ENCODE results near the gene BCAS1.

BCAS1 gene

GRCh38 chr20:54044156-54044555 is 26.2 kb downstream of the BCAS1 start:
- peak; percentile 97 for DNase-seq

GRCh38 chr20:54043076-54043967 is 27.1 kb downstream of the BCAS1 start:
- peak; percentile 74 for DNase-seq

GRCh38 chr20:54042021-54042420 is 28.4 kb downstream of the BCAS1 start:
- DNase-seq = no peak

DNA sequence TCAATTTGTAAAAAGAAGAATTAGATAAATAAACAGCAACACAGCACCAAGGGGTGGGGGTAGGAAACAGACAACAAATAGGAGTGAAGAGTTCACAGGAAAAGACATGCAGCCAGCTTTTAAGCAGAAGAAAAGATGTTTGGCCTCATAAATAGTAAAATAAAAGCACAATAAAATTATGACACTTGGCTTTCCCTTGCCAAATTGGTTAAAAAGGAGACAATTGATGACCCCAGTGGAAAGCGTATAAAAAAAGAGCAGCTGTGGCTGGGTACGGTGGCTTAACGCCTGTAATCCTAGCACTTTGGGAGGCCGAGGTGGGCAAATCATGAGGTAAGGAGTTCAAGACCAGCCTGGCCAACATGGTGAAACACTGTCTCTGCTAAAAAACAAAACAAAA is 29.1 kb downstream of the BCAS1 start:
- no peak for DNase-seq

GRCh38 chr20:54040531-54040930 is 29.9 kb downstream of the BCAS1 start:
- DNase-seq = no peak

- no peak for DNase-seq
Observed at GRCh38 chr20:54038961-54039360, 31.4 kb downstream of the BCAS1 start.

DNA sequence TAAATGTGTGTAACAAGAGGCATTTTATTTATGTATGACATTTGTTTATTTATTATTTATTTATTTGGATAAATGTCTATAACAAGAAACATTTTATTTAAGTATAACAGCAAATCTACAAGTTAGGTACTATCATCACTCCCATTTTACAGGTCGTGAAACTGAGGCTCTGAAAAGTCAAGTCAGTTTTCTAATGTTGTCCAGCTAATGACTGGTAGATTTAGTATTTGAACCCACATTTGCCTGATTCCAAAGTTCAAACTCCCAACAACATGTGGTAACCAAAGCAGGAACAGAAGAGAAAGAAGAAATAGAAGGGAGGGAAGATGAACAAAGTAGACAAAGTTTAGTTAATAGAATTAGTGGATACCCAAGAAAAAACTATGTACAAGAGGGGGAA is 32.9 kb downstream of the BCAS1 start:
- DNase-seq = no peak

DNA sequence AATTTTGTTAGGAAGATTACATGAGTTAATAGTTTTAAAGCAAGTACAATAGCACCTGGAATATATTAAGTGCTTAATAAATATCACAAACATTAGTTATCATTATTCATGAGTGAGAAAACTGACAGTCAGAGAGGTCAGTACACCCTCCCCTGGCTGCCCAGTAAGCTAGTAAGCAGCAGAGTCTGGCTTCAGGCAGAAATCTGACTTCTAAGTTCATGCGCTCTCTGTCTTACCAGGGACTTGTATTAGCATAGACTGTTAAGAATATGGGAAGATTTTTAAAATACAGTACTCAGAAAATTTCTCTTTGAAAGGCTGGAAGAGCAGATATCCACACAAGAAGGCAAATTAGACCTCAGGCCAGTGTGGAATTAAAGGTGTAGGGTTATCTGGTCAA is 40.8 kb downstream of the BCAS1 start:
- DNase-seq = no peak

DNA sequence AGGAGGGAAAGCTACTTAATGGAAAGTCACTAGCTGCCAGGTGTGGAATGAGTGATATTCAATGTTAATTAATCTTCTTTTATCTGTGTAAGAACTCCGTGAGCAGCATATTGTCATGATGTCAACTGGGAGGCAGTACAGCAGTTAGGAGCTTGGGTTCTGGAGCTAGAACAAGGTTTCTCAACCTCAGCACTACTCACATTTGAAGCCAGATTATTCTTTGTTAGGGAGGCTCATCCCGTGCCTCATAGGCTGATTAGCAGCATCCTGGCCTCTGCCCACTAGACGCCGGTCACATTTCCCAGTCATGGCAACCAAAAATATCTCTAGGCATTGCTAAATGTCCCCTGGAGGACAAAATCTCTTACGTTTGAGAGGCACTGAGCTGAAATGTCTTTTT is 41.2 kb downstream of the BCAS1 start:
- DNase-seq = no peak

DNA sequence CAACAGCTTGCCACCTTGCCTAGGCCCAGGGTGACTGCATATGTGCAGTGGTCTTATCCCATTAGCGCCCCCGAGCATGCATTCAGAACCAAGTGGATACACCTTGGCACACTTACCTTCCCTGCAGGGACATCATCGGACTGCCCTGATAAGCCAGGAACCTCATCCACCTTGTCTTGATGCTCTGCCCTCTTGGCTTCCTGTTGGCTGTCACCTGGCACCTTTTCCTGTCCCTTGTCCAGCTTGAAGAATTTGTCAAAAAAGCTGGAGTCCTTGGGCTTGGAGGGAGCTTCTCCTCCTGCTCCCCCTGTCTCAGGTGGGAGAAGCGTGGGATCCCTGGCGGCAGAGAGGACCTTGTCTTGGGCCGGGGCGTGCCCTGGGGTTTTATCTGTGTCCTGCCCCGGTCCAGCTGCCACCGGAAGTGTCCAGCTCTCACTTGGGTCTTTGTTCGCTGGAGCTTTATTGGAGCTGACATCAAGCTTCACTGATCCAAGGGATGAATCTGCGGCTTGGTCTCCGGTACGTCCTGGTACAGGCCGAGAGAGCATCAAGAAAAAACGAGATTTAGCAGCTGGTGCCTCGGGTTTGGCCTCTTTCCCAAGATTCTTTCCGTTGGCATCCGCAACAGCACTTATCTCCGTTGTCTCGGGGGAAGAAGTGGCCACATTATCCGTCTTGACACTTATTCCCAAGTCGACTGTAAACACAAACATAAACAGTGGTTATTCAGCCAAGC is 42.0 kb downstream of the BCAS1 start:
- no peak for DNase-seq

GRCh38 chr20:54027704-54028103 is 42.7 kb downstream of the BCAS1 start:
- DNase-seq = no peak

DNA sequence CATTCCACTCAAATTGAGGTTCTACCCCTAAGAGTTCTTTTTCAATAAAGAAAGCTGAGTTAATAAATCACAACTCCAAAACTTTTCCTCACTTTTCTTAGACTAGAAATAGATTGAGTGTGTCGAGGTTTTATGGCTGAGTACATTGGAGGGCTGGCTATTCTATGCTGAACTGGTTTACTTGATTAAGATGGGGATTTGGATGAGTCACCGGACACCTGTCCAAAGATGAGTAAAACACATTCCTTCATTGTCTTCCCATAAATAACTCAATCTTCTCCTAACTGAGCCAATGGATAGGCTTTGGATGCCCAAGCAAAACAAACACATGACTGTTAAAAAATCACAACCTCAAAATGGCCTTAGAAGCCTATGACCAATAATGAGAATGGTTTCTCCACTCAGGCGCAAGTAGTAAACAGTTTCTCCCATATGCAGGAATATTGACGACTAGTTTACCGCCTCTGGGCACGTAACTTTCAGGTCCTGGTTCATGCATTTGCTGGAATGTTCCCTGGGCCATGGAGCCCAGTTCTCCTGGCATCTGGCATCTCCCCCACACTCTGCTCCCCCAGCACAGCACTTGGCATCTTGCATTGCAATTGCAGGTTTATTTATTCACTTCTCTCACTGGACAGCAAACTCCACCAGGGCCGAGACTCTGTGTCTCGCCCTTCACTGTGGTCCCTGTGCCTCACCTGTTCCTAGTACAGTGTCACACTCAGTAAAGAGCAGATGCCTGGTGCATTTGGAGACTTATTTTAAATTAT is 43.9 kb downstream of the BCAS1 start:
- DNase-seq = no peak

DNA sequence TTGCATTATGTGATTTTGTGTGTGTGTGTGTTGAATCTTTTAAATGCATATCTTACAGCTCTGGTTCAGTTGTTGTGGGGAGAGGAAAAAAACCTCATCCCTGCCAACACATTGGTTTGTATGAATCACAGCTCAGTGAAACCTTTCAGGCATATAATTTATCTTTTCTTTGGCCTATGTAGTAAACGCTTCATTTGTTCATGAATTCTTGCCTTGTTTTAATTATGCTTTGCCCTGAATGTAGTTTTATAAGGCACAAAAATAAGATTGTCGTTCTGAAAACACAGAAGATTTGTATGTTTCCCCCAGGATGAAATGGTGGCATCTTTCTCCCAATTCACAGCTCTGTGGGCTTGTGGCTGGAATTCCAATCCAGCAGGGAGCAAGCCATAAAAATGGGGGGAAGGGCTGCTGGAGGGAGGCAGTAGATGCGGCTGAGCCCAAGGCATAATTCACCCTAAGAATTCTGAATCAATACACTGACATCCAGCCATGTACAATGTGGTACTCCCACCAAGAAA is 45.1 kb downstream of the BCAS1 start:
- DNase-seq = no peak

GRCh38 chr20:54023406-54023805 is 47.0 kb downstream of the BCAS1 start:
- no peak for DNase-seq

DNA sequence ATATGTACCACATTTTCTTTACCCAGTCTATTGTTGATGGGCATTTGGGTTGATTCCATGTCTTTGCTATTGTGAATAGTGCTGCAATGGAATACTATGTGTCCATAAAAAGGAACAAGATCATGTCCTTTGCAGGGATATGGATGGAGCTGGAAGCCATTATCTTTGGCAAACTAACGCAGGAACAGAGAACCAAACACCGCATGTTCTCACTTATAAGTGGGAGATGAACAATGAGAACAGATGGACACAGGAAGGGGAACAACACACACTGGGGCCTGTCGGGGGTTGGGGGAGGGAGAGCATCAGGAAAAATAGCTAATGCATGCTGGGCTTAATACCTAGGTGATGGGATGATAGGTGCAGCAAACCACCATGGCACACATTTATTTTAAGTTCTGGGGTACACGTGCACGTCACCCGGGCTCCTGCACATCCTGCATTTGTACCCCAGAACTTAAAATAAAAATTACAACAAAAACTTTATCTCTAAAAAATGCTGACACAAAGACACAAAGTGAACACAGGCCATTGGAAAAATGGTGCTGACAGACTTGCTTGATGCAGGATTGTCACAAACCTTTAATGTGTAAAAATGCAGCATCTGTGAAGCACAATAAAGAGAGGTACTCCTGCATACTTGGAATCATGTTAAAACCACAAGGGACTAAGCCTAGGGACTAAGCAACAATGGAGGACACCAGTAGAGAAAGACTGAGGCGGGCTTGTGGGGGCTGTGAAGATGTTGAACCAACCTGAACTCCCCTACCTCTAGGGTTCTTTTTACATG is 48.8 kb downstream of the BCAS1 start:
- no peak for DNase-seq

DNA sequence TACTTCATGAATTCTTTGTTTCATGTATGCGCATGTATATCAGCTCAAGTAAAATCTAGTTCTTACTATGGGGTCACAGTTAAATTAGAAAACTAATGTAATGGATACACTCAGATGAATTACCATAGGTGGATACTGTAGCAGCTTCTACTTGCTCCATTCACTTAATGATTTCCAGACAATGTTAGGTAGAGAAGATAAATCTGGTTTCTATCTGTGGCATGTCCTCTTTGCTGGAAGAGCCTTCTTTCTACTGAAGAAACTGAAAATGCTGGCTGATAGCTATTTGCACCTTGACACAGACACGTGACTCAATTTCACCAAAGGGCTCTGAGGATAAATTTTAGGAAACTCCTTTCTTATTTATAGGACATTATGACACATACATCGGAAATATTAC is 49.5 kb downstream of the BCAS1 start:
- no peak for DNase-seq

DNA sequence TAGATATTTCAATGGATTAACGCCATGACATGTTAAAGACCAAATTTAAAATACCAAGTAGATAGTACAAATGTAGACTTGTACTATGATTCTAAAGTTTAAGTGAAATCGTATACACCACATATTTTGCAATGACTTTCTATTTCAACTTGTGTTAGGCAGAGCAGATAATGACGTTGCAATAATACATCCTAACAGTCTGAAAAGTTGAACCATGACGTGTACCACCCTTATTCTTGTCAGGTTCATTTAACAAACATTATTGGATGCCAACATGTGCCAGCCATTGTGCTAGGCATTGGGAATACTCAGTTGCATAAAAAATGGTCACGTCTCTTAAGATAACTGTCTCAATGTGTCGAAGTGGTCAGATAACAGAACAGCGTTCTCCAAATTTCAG is 50.0 kb downstream of the BCAS1 start:
- DNase-seq = no peak

DNA sequence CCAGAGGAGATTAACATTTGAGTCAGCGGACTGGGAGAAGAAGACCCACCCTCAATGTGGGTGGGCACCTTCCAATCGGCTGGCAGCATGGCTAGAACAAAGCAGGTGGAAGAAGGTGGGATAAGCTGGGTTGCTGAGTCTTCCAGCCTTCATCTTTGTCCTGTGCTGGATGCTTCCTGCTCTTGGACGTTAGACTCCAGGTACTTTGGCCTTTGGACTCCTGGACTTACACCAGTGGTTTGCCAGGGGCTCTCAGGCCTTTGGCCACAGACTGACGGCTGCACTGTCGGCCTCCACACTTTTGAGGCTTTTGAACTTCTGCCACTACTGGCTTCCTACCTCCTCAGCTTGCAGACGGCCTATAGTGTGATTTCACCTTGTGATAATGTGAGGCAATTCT is 50.8 kb downstream of the BCAS1 start:
- no peak for DNase-seq

- DNase-seq = no peak
Observed at GRCh38 chr20:54019127-54019526, 51.3 kb downstream of the BCAS1 start.

- no peak for DNase-seq
Observed at GRCh38 chr20:54017846-54018245, 52.5 kb downstream of the BCAS1 start.

DNA sequence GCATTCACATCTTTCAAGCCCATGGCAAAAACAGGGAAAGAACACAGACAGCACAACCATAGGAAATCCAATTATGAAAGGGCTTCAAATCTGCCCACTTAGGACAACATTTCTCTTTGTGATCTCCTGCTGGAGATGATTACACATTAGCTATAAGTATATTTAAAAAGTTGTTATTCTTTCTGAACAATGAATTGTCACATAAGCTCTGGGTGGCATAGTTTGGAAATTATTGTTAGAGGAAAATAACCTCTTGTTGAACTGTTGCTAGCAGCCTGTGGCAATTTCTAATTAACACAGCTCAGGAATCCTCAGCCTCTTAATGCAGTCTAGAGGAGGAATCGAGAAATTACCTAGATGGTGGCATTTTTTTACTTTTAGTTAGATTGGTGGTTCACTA is 54.9 kb downstream of the BCAS1 start:
- no peak for DNase-seq

GRCh38 chr20:54014293-54014926 is 56.0 kb downstream of the BCAS1 start:
- no peak for DNase-seq
